NB4 (cell line): ENCODE measurements around the gene LUZP2.

Source experiments
- DNase-seq: peaks from one replicate; pipeline ENCODE4 v3.0.0; 2010; ENCODE audit warnings: low read depth
- H3K4me3 ChIP-seq: one replicate; pipeline ENCODE4 v1.5.1; 2011; ENCODE audit warnings: mild to moderate bottlenecking, low read depth, low read length, moderate library complexity
- MYC ChIP-seq: IDR thresholded peaks from 2 replicates; pipeline ENCODE4 v1.6.1; 2011; ENCODE audit warnings: low read depth, low read length
- POLR2A ChIP-seq: IDR thresholded peaks from 2 replicates; pipeline ENCODE4 v1.6.1; 2011; ENCODE audit warnings: mild to moderate bottlenecking; ENCODE audit not compliant: insufficient read length; ENCODE audit errors: extremely low read depth
- TF ChIP-seq, protein P1 (sequence below): IDR thresholded peaks from one replicate; pipeline ENCODE4 v1.5.1; 2012; ENCODE audit warnings: low read depth, low read length
- TF ChIP-seq, protein P2 (sequence below): IDR thresholded peaks from 2 replicates; pipeline ENCODE4 v1.6.1; 2011; ENCODE audit warnings: low read depth, low read length

Gene LUZP2

DNA sequence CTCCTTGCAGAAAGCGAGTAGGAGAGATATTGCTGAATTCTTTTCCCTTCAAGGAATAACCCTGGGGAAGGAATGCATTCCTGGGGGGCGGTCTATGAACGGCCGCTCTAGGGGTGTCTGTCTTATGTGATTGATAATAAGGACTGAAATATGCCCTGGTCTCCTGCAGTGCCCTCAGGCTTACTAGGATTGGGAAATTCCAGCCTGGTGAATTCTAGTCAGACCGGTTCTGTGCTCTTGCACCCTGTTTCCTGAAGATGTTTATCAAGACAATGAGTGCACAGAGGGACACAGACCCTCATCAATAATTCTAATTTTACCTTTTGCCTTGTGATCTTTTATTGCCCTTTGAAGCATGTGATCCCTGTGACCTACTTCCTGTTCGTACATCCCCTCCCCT, 140.7 kb downstream of the LUZP2 start:
- no peak overlapping the region for H3K4me3 ChIP-seq
- TF ChIP-seq MYC, result no peak
- TF ChIP-seq, protein P1, sequence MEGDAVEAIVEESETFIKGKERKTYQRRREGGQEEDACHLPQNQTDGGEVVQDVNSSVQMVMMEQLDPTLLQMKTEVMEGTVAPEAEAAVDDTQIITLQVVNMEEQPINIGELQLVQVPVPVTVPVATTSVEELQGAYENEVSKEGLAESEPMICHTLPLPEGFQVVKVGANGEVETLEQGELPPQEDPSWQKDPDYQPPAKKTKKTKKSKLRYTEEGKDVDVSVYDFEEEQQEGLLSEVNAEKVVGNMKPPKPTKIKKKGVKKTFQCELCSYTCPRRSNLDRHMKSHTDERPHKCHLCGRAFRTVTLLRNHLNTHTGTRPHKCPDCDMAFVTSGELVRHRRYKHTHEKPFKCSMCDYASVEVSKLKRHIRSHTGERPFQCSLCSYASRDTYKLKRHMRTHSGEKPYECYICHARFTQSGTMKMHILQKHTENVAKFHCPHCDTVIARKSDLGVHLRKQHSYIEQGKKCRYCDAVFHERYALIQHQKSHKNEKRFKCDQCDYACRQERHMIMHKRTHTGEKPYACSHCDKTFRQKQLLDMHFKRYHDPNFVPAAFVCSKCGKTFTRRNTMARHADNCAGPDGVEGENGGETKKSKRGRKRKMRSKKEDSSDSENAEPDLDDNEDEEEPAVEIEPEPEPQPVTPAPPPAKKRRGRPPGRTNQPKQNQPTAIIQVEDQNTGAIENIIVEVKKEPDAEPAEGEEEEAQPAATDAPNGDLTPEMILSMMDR, result no peak
- TF ChIP-seq POLR2A, result no peak
- TF ChIP-seq, protein P2, sequence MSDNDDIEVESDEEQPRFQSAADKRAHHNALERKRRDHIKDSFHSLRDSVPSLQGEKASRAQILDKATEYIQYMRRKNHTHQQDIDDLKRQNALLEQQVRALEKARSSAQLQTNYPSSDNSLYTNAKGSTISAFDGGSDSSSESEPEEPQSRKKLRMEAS, result no peak
- no peak for DNase-seq

DNA sequence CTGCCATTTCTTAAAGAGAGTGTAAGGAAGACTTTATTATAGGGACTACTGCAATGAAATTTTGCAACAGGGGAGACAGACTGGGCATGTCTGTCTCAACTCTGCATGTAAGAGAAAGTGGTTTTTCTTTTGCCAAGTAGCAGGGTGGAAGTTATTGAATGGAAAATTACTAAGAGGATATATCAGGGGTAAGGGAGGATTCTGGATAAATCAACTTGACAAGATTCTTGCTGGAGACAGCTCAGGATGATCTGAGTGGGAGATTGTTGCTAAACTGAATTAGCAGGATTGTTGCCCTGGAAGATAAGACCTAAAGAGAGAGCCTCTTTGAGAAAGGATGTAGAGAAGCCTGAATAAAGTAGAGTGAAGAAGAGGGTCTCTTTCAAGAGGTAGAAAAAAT, 145.8 kb downstream of the LUZP2 start:
- TF ChIP-seq POLR2A, result no peak
- TF ChIP-seq, protein P1, result no peak
- no peak for TF ChIP-seq MYC
- TF ChIP-seq, protein P2, result no peak

DNA sequence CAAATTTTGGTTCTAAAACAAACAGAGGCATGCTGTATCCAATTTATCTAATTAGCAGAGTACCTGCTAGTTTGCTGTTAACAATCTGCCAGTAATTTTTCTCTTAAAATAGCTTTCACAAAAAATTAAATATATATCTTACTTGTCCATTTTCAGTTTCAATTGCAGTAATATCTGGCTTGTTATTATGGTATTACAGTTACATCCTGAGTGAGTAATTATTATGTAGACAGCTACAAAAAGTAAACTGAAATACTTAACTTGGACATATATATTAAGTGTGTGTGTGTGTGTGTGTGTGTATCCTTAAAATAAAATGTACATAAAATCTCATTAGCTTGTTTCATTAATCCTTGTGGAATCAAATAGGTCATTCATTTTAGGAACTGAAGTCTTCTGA, 148.7 kb downstream of the LUZP2 start:
- H3K4me3 ChIP-seq, result no peak overlapping the region
- TF ChIP-seq, protein P1, result no peak
- no peak for TF ChIP-seq MYC
- TF ChIP-seq, protein P2, result no peak
- no peak for TF ChIP-seq POLR2A
- DNase-seq, result no peak

More for the DNA sequence above, 145.8 kb downstream of the LUZP2 start:
- H3K4me3 ChIP-seq, result no peak overlapping the region
- DNase-seq, result no peak

DNA sequence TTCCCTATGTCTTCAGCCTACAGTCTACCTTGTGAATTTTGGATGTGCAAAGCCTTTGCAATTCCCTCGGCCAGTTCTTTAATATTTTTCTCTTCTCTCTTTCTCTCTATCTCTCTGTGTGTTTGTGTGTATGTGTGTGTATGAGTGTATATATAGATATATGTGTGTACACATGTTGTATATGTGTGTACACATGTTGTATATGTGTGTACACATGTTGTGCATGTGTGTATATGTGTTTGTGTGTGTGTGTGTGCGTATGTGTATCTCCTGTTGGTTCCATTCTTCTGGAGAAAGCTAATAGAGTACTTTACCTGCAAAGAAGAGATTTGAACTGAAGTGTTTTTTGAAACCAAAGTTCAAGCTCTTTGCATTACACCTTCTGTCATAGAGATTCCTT, 155.0 kb downstream of the LUZP2 start:
- no peak for DNase-seq
- no peak overlapping the region for H3K4me3 ChIP-seq
- TF ChIP-seq MYC (no peak), POLR2A (no peak)
- TF ChIP-seq, protein P2, result no peak
- TF ChIP-seq, protein P1, result no peak

DNA sequence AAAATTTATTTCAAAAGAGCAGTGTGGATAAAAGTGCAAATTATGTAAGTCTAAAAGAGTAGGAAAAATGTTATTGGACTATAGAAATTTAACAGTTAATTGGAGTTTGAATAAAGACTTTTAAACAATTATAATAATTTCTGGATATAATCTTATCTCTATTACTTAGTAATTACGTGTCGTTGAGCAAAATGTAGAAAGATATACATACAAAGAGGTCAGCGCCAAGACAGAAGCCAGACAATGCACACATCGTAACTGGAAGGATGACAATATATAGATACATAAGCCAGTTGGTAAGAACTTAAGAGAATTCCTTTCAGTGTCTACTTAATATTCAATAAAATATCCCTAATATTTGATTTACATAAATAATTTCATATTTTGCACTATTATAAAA, 157.0 kb downstream of the LUZP2 start:
- DNase-seq, result no peak
- no peak overlapping the region for H3K4me3 ChIP-seq
- TF ChIP-seq MYC, result no peak
- TF ChIP-seq, protein P1, result no peak
- no peak for TF ChIP-seq POLR2A
- TF ChIP-seq, protein P2, result no peak

DNA sequence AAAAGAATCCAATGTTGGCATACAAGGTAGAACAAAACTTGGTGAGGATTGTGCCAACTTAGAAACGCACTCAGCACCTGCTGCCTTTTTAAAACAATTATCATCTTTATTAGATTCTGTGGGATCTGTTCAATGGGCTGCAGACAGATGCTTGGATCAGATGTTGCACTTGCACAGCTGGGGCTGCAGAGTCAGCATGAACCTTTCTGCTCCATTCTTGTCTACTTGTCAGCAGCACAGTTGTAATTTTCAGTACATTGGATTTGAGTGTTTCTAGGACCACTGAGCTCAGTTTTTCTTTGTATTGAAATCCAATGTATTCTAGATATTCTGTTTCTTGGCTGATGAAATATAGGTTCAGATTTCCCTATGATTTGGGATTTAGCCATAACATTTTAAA, 164.5 kb downstream of the LUZP2 start:
- TF ChIP-seq POLR2A, result no peak
- TF ChIP-seq MYC, result no peak
- TF ChIP-seq, protein P1, result no peak
- TF ChIP-seq, protein P2, result no peak
- no peak overlapping the region for H3K4me3 ChIP-seq
- DNase-seq, result no peak
